Coronary artery (tissue), 2 donors: ENCODE results near the gene BPIFB4.

Source experiments
- DNase-seq: peaks from one replicate; pipeline ENCODE4 v3.0.0-alpha.2; 2017; ENCODE audit warnings: low spot score
- H3K27ac ChIP-seq, 2 donors: fragments of 200-600 bp; sonication (generic); one replicate each; pipeline ENCODE4 v1.5.1; 2016 to 2019
- H3K4me3 ChIP-seq: fragments of 200-600 bp; sonication (generic); 2 replicates; pipeline ENCODE4 v1.5.1; 2016; ENCODE audit warnings: mild to moderate bottlenecking, moderate library complexity
- TF ChIP-seq, protein P1 (sequence below): fragments of 200-600 bp; sonication (generic); IDR thresholded peaks from one replicate; pipeline ENCODE4 v1.5.1; 2019; ENCODE audit warnings: antibody characterized with exemption

BPIFB4 gene

DNA sequence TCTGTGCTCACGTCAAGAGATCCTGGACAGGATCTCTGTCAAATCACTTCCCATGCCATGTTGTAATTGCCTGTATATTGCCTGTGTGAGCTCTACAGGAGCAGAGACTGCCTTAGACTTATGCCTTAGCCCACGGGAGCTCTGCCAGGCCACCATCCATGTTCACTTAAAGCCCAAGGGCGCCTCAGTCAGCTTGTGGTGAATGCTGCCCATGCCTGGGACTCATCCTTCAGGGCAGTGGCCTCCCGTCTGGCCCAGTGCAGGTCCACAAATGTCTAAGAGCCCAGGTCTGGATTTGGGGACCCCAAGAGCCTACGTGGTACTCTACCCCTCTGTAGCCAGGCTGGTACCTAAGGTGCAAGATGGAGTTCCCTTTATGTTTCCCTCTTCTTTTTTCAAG lies 66.1 kb downstream of the BPIFB4 start:
- Histone ChIP-seq H3K4me3 (no peak overlapping the region), H3K27ac (no peak overlapping the region)
- DNase-seq, result peak; percentile 55
- TF ChIP-seq, protein P1, sequence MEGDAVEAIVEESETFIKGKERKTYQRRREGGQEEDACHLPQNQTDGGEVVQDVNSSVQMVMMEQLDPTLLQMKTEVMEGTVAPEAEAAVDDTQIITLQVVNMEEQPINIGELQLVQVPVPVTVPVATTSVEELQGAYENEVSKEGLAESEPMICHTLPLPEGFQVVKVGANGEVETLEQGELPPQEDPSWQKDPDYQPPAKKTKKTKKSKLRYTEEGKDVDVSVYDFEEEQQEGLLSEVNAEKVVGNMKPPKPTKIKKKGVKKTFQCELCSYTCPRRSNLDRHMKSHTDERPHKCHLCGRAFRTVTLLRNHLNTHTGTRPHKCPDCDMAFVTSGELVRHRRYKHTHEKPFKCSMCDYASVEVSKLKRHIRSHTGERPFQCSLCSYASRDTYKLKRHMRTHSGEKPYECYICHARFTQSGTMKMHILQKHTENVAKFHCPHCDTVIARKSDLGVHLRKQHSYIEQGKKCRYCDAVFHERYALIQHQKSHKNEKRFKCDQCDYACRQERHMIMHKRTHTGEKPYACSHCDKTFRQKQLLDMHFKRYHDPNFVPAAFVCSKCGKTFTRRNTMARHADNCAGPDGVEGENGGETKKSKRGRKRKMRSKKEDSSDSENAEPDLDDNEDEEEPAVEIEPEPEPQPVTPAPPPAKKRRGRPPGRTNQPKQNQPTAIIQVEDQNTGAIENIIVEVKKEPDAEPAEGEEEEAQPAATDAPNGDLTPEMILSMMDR, result no peak

DNA sequence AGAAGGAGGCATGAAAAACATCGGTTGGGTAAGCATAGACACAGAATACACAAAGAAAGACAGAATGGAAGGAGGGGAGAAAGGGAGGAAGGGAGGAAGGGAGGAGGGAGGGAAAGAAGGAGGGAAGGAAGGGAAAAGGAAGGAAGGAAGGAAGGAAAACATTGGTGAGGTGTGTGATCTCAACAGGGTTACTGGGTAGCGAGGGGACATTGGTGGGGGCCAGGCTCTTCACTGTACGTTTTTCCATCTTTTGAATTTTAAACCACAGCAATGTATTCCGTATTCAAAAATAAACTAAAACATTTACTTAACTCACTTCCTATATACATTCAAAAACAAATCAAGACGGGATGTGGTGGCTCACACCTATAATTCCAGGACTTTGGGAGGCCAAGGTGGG lies 67.9 kb downstream of the BPIFB4 start:
- TF ChIP-seq, protein P1, result no peak
- DNase-seq, result no peak
- H3K27ac ChIP-seq, result no peak overlapping the region
- H3K4me3 ChIP-seq, result no peak overlapping the region

DNA sequence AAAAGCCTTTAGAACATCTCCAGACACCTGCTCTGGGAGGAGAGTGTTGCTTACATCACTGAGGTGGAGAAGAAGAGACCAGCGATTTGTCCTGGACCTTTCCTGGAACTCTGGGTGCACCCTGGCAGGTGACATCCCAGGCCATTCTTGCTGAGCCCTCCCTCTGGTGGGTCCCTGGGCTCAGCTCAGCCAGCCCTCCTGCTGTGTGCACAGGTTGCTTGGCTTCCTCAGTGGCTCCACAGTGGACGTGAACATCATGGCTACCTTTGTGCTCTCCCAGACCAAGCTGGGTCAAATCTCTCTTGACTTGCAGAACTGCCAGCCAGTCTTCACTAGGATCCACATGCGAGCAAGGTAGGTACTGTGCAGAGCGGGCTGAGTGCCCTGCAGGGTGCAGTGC lies 68.6 kb downstream of the BPIFB4 start:
- no peak overlapping the region for H3K27ac ChIP-seq
- TF ChIP-seq, protein P1, result no peak
- H3K4me3 ChIP-seq, result no peak overlapping the region
- DNase-seq, result no peak

DNA sequence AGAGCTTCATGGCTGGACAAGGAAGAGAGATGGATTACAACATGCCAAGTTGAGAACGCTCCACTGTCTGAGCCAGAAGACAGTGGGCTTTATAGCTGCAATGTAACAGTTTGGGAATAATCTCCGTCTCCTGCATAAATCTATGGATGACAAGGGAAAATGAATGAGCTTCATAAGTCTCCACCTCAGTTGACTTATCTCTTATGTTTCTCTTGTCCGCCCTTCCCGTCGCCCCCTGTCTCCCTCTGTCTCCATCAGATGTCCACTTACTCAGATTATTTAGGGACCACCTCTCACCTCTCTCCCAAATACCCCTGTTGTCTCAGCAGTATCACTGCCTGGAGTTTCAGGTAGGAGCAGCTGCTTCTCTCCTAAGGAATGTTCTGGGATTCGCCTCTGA lies 74.8 kb downstream of the BPIFB4 start:
- DNase-seq, result no peak
- TF ChIP-seq, protein P1, result no peak
- Histone ChIP-seq H3K4me3 (no peak overlapping the region), H3K27ac (no peak overlapping the region)

DNA sequence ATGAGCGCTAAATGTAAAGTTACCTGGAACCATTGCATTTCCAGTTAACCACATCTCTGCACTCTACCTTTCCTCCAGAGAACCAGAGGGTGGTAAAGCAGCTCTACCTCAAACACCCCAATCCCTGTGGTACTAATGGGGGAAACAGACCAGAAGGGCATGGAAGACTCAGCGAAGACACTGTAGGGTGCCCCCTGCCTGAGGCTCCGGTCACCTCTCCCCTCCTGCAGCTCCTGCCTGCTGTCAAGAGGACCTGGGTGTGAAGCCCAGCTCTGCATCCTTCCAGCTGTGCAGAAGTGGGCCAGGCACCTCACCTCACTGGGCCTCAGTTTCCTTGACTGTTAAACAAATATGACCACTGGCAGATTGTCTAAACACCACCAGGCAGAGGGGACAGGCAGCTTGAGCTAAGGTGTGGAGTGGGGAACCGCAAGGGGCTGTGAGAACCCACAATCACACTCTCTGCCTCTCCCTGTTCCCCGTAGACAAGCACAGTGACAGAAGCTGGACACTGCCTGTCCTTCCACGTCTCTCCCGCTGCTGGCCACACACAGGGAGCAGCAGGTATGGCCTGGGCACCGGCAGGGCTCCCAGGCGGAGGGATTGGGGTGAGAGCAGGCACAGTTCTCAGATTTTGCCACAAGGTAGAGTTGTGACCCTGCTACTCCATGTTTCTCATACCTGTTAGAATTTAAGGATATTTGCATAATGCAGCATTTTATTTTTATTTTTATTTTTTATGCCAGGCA lies 79.4 kb downstream of the BPIFB4 start:
- TF ChIP-seq, protein P1, result no peak
- Histone ChIP-seq H3K27ac (no peak overlapping the region), H3K4me3 (no peak overlapping the region)
- no peak for DNase-seq

DNA sequence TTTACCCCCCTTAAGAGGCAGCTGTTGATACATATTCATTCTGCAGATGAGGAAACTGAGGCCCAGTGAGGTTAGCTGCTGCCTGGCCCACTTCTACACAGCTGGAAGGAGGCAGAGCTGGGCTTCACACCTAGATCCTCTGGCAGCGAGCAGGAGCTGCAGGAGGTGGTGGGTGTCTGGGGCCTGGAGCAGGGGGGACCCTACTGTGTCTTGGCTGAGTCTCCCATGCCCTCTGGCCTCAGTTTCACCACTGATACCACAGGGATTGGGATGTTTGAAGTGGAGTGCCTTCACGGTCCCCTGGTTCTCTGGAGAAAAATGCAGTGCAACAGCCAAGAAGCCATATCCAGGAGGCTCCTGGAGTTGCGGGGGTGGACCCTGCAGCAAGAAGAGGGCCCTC lies 80.3 kb downstream of the BPIFB4 start:
- Histone ChIP-seq H3K27ac (no peak overlapping the region), H3K4me3 (no peak overlapping the region)
- TF ChIP-seq, protein P1, result no peak
- DNase-seq, result no peak

DNA sequence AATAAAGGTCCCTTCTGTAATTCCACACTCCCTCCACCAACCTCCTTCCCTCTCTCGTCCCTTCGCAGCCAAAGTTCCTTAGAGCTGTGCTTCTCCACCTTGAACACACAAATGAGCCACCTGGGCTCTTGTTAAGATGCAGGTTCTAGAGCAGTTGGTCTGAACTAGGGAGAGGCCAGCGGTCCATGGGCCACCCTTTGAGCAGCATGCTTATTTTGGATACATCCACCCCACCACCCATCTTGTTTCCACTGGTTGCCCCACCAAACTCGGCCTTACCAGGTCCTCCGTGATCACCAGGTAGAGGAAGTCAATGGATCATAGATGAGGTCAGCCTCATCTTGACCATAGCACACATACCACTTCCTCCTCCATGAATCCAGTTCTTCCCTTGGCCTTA lies 81.2 kb downstream of the BPIFB4 start:
- no peak for DNase-seq
- H3K27ac ChIP-seq, result no peak overlapping the region
- TF ChIP-seq, protein P1, result no peak
- no peak overlapping the region for H3K4me3 ChIP-seq
